Natural killer cell treated with Interleukin-12 subunit alpha and Interleukin-12 subunit beta and Interleukin-15 and Interleukin-18, amount 100 ng/mL, for 72 hours (primary cell): Measurements from ENCODE around the gene MIER2. TPM values are rescaled to one million over a fixed set of nuclear protein-coding genes. Genes with fewer than 3 reads are reported as not detected.
A peak's percentile ranks its signal among the peaks of the same experiment; 100 is the strongest.
"Not testable (repeated sequence)": the region's sequence is repeated elsewhere in the genome, so short reads cannot be mapped to it uniquely, and the experiment has no call there.

Experiments used
- ATAC-seq, 2 donors: fragments of 150-1000 bp; cut with Tn5 transposase in 1 of 2; sonication (Bioruptor Pico), chemical (Tn5 transposase) in 1 of 2; 2 replicates each; pipeline ENCODE4 v1.10.0; 2021
- DNase-seq: peaks from one replicate; pipeline ENCODE4 v3.0.0; 2022; ENCODE audit warnings: low spot score
- H3K27ac Mint-ChIP-seq, 2 donors: 1 replicate in 1 of 2; 2 replicates in 1 of 2; pipeline ENCODE4 v1.8.0; 2022; ENCODE audit warnings: mixed read lengths in 2 of 2, mild to moderate bottlenecking in 1 of 2, moderate library complexity in 1 of 2
- H3K27me3 Mint-ChIP-seq, 2 donors: 1 replicate in 1 of 2; 2 replicates in 1 of 2; pipeline ENCODE4 v1.8.0; 2022; ENCODE audit warnings: mixed read lengths in 2 of 2
- H3K36me3 Mint-ChIP-seq: one replicate; pipeline ENCODE4 v1.8.0; 2022; ENCODE audit warnings: mixed read lengths
- H3K4me1 Mint-ChIP-seq, 2 donors: 1 replicate in 1 of 2; 2 replicates in 1 of 2; pipeline ENCODE4 v1.8.0; 2022; ENCODE audit warnings: low read depth in 2 of 2, mixed read lengths in 2 of 2, mild to moderate bottlenecking in 1 of 2
- H3K4me3 Mint-ChIP-seq: one replicate; pipeline ENCODE4 v1.8.0; 2022; ENCODE audit warnings: mixed read lengths
- H3K9me3 Mint-ChIP-seq: 2 replicates; pipeline ENCODE4 v1.8.0; 2022; ENCODE audit warnings: mixed read lengths
- total RNA-seq, 2 donors: library from RNA; stranded (reverse); gene quantifications; one replicate each; pipeline ENCODE4 v1.2.3, GENCODE V29; 2022

MIER2 gene, protein sequence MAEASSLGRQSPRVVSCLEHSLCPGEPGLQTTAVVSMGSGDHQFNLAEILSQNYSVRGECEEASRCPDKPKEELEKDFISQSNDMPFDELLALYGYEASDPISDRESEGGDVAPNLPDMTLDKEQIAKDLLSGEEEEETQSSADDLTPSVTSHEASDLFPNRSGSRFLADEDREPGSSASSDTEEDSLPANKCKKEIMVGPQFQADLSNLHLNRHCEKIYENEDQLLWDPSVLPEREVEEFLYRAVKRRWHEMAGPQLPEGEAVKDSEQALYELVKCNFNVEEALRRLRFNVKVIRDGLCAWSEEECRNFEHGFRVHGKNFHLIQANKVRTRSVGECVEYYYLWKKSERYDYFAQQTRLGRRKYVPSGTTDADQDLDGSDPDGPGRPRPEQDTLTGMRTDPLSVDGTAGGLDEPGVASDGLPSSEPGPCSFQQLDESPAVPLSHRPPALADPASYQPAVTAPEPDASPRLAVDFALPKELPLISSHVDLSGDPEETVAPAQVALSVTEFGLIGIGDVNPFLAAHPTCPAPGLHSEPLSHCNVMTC
- 10 to 100 TPM; 26.2 to 39.4 TPM for total RNA-seq

DNA sequence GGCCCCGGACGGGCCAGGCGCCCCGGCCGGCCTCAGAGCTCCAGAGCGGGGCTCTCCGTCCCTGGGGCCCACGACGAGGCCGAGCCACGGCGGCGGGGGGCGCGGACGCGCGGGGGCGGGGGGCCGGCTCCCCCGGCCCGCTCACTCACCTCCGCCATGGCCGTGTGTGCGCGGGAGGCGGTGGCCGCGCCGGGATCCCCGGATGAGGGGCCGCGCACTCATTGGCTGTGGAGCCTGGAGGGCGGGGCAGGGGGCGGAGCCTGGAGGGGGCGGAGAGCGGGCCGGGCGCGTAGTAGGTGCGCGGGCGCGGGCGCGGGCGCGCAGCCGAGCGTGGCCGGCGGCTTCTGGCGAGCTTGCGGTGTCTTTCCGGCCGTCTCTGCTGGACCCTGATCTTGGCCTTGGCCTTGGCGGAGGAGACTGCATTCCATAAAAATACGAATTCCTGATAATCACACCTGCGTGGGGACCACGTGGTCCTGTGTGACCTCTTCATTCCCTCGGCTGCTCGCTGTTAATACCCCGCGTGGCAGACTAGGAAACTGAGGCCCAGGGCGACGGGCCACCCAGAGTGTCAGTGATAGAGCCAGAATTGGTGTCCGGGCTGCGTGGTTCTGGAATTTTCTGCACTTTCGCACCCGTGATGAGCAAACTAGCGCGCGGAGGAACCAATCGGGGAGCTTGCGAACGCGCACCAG, at the start of gene MIER2:
Gene MIER2 (minus strand): TSS at position 172 of the 695 bp plus-strand sequence. CDS start 14 bp downstream, at position 158.
- Mint-ChIP-seq H3K27me3 (peaks cover 6% of the 10 kb centered on the region in 2 donors), H3K4me3 (peak within 1 kb of the TSS; percentile 90), H3K27ac (peak within 1 kb of the TSS; percentile 56 to 69), H3K9me3 (no peaks in the 10 kb centered on the region), H3K4me1 (peaks cover 33 to 41% of the 10 kb centered on the region in 2 donors), H3K36me3 (no peaks in the 10 kb centered on the region)
- ATAC-seq (peak; percentile 97 to 99), DNase-seq (peak; percentile 90)

DNA sequence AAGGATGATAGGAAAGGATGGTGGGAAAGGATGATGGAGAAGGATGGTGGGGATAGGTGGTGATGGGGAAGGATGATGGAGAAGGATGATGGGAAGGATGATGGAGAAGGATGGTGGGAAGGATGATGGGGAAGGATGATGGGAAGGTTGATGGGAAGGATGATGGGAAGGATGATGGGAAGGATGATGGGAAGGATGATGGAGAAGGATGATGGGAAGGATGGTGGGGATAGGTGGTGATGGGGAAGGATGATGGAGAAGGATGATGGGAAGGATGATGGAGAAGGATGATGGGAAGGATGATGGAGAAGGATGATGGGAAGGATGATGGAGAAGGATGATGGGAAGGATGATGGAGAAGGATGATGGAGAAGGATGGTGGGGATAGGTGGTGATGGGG, 49.0 kb upstream of the MIER2 start:
- not testable (repeated sequence) for H3K36me3 Mint-ChIP-seq, ATAC-seq, DNase-seq, H3K27me3 Mint-ChIP-seq
- peak overlapping the region; percentile 36 for H3K4me3 Mint-ChIP-seq
- peaks cover 12 to 19% of the 10 kb centered on the region in 2 donors for H3K4me1 Mint-ChIP-seq
- peaks cover 12% of the 10 kb centered on the region for H3K9me3 Mint-ChIP-seq
- H3K27ac Mint-ChIP-seq = peak overlapping the region in 1 of 2 donors; percentile 67

DNA sequence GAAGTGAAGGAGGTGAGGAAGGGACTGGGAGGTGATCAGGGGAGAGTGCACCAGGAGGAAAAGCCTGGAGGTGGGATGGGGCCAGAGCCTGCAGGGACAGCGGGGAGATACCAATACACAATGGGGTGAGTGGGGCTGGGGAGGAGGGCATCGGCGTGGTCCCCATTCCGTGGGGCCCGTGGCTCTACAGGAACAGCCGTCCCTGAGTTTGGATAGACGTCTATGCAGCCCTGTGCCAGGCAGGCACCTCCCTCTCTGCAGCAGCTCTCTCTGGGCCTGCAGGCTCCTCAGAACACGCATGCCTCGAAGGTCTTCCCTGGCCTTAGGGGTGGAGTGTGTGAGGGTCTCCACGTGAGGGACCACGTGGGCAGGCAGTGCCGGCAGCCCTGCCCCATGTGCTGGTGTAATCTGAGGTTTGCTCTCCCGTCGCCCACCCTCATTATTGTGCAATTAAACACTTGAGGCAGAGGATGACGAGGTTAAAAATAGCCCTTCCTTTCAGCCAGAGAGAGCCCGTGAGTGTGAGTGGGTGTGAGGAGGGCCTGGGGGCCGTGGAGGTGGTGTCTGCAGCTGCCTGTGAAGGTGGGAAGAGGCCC, 47.9 kb upstream of the MIER2 start:
- H3K4me1 Mint-ChIP-seq = peaks cover 12 to 19% of the 10 kb centered on the region in 2 donors
- H3K36me3 Mint-ChIP-seq = peaks cover 10% of the 10 kb centered on the region
- peaks cover 2 to 3% of the 10 kb centered on the region in 2 donors for H3K27me3 Mint-ChIP-seq
- H3K9me3 Mint-ChIP-seq = peaks cover 12% of the 10 kb centered on the region
- H3K27ac Mint-ChIP-seq = peak overlapping the region; percentile 1 to 67
- no peak overlapping the region for H3K4me3 Mint-ChIP-seq
- no peak for ATAC-seq
- no peak for DNase-seq

DNA sequence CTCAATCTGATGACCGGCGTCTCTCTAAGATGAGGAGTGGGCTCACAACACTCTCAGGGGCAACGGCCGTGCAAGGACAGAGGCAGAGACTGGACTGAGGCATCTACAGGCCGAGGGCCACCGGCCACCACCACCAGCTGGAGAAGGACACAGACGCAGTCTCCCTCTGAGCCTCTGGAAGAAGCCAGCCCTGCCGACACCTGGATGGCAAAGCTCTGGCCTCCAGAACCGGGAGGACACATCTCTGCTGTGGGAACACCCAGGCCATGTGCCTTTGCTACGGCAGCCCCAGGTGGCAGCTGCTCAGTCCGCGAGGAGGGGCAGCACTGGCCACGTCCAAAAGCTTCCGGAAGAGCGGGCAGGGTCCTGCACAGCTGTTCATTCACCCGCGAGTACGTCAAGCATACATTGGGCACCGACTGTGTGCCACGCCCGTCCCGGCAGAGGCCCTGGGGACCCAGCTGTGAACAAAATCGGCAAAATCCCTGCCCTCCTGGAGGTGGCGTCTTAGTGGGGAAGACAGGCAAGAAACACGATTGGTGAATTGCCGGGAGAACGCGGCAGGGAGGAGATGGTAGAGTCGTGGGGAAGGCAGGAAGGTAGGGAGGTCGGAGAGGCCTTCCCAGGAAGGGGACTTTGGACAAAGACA, 47.3 kb upstream of the MIER2 start:
- Mint-ChIP-seq H3K27me3 (peaks cover 4 to 7% of the 10 kb centered on the region in 2 donors), H3K36me3 (peaks cover 10% of the 10 kb centered on the region), H3K4me3 (no peak overlapping the region), H3K9me3 (peaks cover 12% of the 10 kb centered on the region), H3K4me1 (peaks cover 12 to 19% of the 10 kb centered on the region in 2 donors), H3K27ac (peak overlapping the region in 1 of 2 donors; percentile 21)
- no peak for DNase-seq
- ATAC-seq = no peak

DNA sequence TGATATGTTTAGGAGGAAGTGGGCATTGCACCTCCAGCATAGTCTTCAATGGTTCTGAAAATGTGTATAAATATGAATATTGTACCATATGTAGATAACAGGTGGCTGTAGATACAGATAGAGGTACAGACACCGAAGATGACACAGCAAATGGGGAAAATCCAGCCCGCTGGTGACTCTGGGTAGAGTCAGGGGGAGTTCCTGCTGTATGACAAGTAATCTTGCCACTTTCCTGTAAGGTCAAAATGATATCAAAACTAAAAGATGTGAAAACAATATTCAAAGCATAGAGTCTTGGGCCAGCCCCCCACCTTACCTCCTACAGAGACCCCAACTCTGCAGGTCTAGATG, 46.6 kb upstream of the MIER2 start:
- no peak for ATAC-seq

DNA sequence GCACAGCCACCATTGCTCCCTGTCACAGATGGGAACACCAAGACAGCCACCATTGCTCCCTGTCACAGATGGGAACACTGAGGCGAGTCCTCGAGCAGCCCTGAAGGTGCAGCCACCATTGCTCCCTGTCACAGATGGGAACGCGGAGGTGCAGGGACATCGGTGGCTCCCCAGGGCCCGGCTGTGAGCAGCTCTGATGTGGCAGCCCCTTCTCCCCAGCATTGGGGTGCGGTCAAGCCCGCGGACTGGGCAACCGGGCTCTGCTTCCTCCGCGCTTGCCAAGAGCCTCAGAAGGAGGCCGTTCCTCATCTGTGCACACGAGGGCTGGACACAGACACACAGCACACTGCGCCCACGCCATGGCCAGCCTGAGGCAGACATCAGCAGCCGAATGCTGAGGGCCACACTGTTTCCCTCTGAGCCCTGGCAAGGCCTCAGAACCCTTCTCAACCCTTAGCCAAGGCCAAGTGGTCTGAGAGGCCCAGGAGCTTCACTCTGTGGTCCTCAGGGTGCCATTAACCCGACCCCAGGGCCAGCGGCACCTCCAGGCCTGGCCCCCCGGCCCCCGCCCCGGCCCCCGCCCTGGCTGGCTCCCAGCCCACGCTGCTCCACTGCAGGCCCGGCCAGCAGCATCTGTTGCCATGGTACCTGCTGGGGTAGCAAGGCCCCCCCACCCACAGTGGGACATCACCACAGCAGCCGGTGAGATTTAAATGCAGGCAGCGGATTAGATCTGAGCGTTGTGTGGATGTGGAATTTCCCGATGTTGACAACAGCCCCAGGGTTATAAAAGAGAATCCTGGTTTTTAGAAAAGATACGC, 46.0 kb upstream of the MIER2 start:
- Mint-ChIP-seq H3K27ac (no peak overlapping the region), H3K27me3 (peaks cover 10 to 16% of the 10 kb centered on the region in 2 donors), H3K9me3 (peaks cover 9% of the 10 kb centered on the region), H3K4me3 (no peak overlapping the region), H3K4me1 (peaks cover 9 to 16% of the 10 kb centered on the region in 2 donors), H3K36me3 (peaks cover 8% of the 10 kb centered on the region)
- ATAC-seq (peak in 1 of 2 donors; percentile 9), DNase-seq (no peak)

More for the DNA sequence above, 46.6 kb upstream of the MIER2 start:
- no peak for DNase-seq
- no peak overlapping the region for H3K4me3 Mint-ChIP-seq
- H3K36me3 Mint-ChIP-seq = peaks cover 10% of the 10 kb centered on the region
- peaks cover 12 to 19% of the 10 kb centered on the region in 2 donors for H3K4me1 Mint-ChIP-seq
- H3K27me3 Mint-ChIP-seq = peaks cover 6 to 10% of the 10 kb centered on the region in 2 donors
- H3K27ac Mint-ChIP-seq = no peak overlapping the region
- H3K9me3 Mint-ChIP-seq = peaks cover 12% of the 10 kb centered on the region

DNA sequence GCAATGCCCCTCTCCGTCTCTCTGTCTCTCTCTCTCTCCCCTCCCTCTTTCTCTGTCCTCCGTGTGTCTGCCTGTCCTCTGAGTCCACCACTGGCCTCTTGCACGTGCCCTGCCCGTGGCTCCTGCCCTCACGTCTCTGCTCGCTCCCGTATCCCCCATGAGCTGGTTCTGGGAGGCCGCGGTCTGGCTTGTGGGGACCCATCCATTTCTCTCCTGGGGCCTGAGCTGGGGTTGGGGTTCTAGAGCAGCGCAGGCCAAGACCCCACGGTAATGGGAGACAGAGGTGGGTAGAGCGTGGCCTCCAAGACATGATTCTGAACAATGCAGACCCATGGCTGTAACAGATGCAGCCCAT, 45.3 kb upstream of the MIER2 start:
- peaks cover 6% of the 10 kb centered on the region for H3K36me3 Mint-ChIP-seq
- peaks cover 7 to 13% of the 10 kb centered on the region in 2 donors for H3K4me1 Mint-ChIP-seq
- H3K4me3 Mint-ChIP-seq = no peak overlapping the region
- ATAC-seq = no peak
- H3K9me3 Mint-ChIP-seq = peaks cover 5% of the 10 kb centered on the region
- no peak for DNase-seq
- peaks cover 11 to 17% of the 10 kb centered on the region in 2 donors for H3K27me3 Mint-ChIP-seq
- no peak overlapping the region for H3K27ac Mint-ChIP-seq

DNA sequence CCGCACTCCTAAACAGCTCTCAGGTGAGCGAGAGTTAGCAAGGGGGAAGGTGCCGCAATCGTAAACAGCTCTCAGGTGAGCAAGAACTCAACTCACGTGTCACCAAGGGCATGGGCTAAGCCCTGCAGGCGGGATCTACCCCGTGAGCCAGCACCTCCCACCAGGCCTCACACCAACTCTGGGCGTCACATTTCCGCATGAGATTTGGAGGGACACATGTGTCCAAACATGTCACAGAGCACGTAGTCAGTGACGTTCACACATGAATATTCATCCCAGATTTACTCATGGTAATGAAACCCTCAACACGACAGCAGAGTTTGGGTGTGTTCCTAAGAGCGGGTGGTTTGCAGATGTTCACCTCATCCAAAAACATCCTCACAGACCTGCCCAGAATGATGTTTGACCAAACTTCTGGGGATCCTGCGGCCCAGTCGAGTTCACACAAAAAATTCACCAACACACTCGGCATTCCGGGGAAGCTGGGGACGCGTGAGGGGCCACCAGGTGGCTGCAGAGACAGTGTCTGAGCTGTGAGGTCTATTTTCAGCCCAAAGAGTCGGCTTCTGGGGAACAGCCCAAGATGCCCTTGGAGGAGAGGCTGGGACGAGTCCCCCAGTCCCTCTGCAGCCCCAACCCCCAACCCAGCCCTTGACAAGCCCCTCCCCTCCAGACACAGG, 44.8 kb upstream of the MIER2 start:
- DNase-seq (no peak), ATAC-seq (no peak)
- no peak overlapping the region for H3K27ac Mint-ChIP-seq
- H3K9me3 Mint-ChIP-seq = peaks cover 5% of the 10 kb centered on the region
- H3K4me1 Mint-ChIP-seq = peaks cover 7 to 12% of the 10 kb centered on the region in 2 donors
- no peak overlapping the region for H3K4me3 Mint-ChIP-seq
- H3K36me3 Mint-ChIP-seq = peaks cover 6% of the 10 kb centered on the region
- H3K27me3 Mint-ChIP-seq = peaks cover 13 to 20% of the 10 kb centered on the region in 2 donors

DNA sequence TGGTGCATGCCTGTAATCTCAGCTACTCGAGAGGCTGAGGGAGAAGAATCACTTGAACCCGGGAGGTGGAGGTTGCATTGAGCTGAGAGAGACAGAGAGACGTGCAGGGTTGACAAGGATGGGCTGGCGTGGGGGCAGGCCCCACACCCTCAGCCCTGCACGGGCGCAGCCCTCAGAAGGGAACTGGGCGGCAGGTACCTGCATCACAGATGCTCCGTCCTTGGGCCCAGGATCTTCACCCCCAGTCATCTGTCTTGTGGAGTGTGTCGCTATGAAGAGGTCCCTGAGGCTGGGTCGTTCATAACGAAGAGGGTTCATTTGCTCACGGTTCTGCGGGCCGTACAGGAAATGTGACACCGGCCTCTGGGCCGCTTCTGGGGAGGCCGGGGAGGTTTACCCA, 44.1 kb upstream of the MIER2 start:
- H3K4me3 Mint-ChIP-seq = no peak overlapping the region
- peaks cover 5% of the 10 kb centered on the region for H3K9me3 Mint-ChIP-seq
- no peak for ATAC-seq
- peaks cover 19 to 25% of the 10 kb centered on the region in 2 donors for H3K27me3 Mint-ChIP-seq
- peaks cover 6% of the 10 kb centered on the region for H3K36me3 Mint-ChIP-seq
- no peak for DNase-seq
- no peak overlapping the region for H3K27ac Mint-ChIP-seq
- H3K4me1 Mint-ChIP-seq = peaks cover 7 to 8% of the 10 kb centered on the region in 2 donors

DNA sequence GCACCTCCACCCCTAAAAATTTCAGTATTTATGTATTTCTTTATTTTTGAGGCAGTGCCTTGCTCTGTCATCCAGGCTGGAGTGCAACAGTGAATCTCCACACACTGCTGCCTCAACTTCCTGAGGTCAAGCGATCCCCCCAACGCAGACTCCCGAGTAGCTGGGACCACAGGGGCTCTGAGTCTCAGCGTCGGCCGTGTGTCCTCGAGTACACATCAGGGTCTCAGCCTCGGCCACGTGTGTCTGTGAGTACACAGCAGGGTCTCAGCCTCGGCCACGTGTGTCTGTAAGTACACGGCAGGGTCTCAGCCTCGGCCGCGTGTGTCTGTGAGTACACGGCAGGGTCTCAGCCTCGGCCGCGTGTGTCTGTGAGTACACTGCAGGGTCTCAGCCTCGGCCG, 43.2 kb upstream of the MIER2 start:
- Mint-ChIP-seq H3K9me3 (no peaks in the 10 kb centered on the region), H3K27ac (no peak overlapping the region), H3K36me3 (no peaks in the 10 kb centered on the region), H3K4me1 (peaks cover 2 to 3% of the 10 kb centered on the region in 2 donors), H3K4me3 (no peak overlapping the region), H3K27me3 (peaks cover 24 to 34% of the 10 kb centered on the region in 2 donors)
- no peak for DNase-seq
- no peak for ATAC-seq

DNA sequence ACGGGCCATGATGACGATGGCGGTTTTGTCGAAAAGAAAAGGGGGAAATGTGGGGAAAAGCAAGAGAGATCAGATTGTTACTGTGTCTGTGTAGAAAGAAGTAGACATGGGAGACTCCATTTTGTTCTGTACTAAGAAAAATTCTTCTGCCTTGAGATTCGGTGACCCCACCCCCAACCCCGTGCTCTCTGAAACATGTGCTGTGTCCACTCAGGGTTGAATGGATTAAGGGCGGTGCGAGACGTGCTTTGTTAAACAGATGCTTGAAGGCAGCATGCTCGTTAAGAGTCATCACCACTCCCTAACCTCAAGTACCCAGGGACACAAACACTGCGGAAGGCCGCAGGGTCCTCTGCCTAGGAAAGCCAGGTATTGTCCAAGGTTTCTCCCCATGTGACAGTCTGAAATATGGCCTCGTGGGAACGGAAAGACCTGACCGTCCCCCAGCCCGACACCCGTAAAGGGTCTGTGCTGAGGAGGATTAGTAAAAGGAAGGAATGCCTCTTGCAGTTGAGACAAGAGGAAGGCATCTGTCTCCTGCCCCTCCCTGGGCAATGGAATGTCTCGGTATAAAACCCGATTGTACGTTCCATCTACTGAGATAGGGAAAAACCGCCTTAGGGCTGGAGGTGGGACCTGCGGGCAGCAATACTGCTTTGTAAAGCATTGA, 42.2 kb upstream of the MIER2 start:
- H3K4me1 Mint-ChIP-seq, H3K36me3 Mint-ChIP-seq, ATAC-seq, H3K9me3 Mint-ChIP-seq, H3K4me3 Mint-ChIP-seq, DNase-seq, H3K27ac Mint-ChIP-seq: not testable (repeated sequence)
- peaks cover 31 to 44% of the 10 kb centered on the region in 2 donors for H3K27me3 Mint-ChIP-seq

DNA sequence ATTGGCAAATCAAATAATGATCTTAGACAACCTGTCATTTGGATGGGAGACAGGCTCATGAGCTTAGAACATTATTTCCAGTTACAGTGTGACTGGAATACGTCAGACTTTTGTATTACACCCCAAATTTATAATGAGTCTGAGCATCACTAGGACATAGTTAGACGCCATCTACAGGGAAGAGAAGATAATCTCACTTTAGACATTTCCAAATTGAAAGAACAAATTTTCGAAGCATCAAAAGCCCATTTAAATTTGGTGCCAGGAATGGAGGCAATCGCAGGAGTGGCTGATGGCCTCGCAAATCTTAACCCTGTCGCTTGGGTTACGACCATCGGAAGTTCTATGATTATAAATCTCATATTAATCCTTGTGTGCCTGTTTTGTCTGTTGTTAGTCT, 41.6 kb upstream of the MIER2 start:
- H3K4me3 Mint-ChIP-seq, ATAC-seq, H3K36me3 Mint-ChIP-seq, H3K9me3 Mint-ChIP-seq, H3K4me1 Mint-ChIP-seq, H3K27ac Mint-ChIP-seq, DNase-seq: not testable (repeated sequence)
- H3K27me3 Mint-ChIP-seq = peaks cover 31 to 46% of the 10 kb centered on the region in 2 donors
